Muscle layer of duodenum (tissue), 2 donors: ENCODE results near the gene GRM8.

Source experiments
- H3K27ac ChIP-seq: one replicate; pipeline ENCODE4 v1.7.0; 2013; ENCODE audit warnings: mild to moderate bottlenecking, low read length
- H3K27me3 ChIP-seq: one replicate; pipeline ENCODE4 v1.7.0; 2013; ENCODE audit warnings: low read depth, mild to moderate bottlenecking, control low read depth, low read length
- H3K36me3 ChIP-seq, 2 donors: one replicate each; pipeline ENCODE4 v1.7.0; 2013; ENCODE audit warnings: low read length in 2 of 2, control low read depth in 1 of 2, mild to moderate bottlenecking in 1 of 2; ENCODE audit not compliant: insufficient read depth in 2 of 2, control insufficient read depth in 1 of 2
- H3K4me1 ChIP-seq, 2 donors: one replicate each; pipeline ENCODE4 v1.7.0; 2013; ENCODE audit warnings: low read length in 2 of 2, mild to moderate bottlenecking in 2 of 2, control low read depth in 1 of 2, moderate library complexity in 1 of 2; ENCODE audit not compliant: insufficient read depth in 2 of 2, control insufficient read depth in 1 of 2
- H3K4me3 ChIP-seq, 2 donors: one replicate each; pipeline ENCODE4 v1.7.0; 2013; ENCODE audit warnings: low read length in 2 of 2, low read depth in 1 of 2, mild to moderate bottlenecking in 1 of 2
- H3K9me3 ChIP-seq, 2 donors: one replicate each; pipeline ENCODE4 v1.7.0; 2013; ENCODE audit warnings: low read length in 2 of 2, control low read depth in 1 of 2, mild to moderate bottlenecking in 1 of 2; ENCODE audit not compliant: control insufficient read depth in 1 of 2
- donor health status: healthy.

GRM8 gene

GRCh38 chr7:126805351-126805750, 447.4 kb downstream of the GRM8 start:
- Histone ChIP-seq H3K36me3 (no peaks in the 10 kb centered on the region), H3K4me3 (no peak overlapping the region), H3K9me3 (no peaks in the 10 kb centered on the region), H3K4me1 (no peaks in the 10 kb centered on the region), H3K27ac (no peak overlapping the region), H3K27me3 (no peaks in the 10 kb centered on the region)

- H3K27me3 ChIP-seq, result no peaks in the 10 kb centered on the region
- no peaks in the 10 kb centered on the region for H3K9me3 ChIP-seq
- no peak overlapping the region for H3K4me3 ChIP-seq
- H3K36me3 ChIP-seq, result no peaks in the 10 kb centered on the region
- H3K27ac ChIP-seq, result no peak overlapping the region
- H3K4me1 ChIP-seq, result no peaks in the 10 kb centered on the region
These were observed 448.1 kb downstream of the GRM8 start for GRCh38 chr7:126804604-126805003.

GRCh38 chr7:126803990-126804389, 448.8 kb downstream of the GRM8 start:
- no peaks in the 10 kb centered on the region for H3K4me1 ChIP-seq
- H3K27ac ChIP-seq, result no peak overlapping the region
- H3K27me3 ChIP-seq, result no peaks in the 10 kb centered on the region
- no peak overlapping the region for H3K4me3 ChIP-seq
- H3K9me3 ChIP-seq, result no peaks in the 10 kb centered on the region
- H3K36me3 ChIP-seq, result no peaks in the 10 kb centered on the region

GRCh38 chr7:126803060-126803665, 449.6 kb downstream of the GRM8 start:
- no peaks in the 10 kb centered on the region for H3K9me3 ChIP-seq
- H3K27ac ChIP-seq, result no peak overlapping the region
- H3K4me3 ChIP-seq, result no peak overlapping the region
- no peaks in the 10 kb centered on the region for H3K4me1 ChIP-seq
- H3K36me3 ChIP-seq, result no peaks in the 10 kb centered on the region
- no peaks in the 10 kb centered on the region for H3K27me3 ChIP-seq

- H3K27me3 ChIP-seq, result no peaks in the 10 kb centered on the region
- no peaks in the 10 kb centered on the region for H3K36me3 ChIP-seq
- no peak overlapping the region for H3K4me3 ChIP-seq
These were observed 451.0 kb downstream of the GRM8 start for GRCh38 chr7:126801733-126802132.

GRCh38 chr7:126799541-126799940, 453.2 kb downstream of the GRM8 start:
- H3K4me1 ChIP-seq, result no peaks in the 10 kb centered on the region
- no peaks in the 10 kb centered on the region for H3K9me3 ChIP-seq
- no peaks in the 10 kb centered on the region for H3K27me3 ChIP-seq
- H3K4me3 ChIP-seq, result no peak overlapping the region
- H3K27ac ChIP-seq, result no peak overlapping the region
- H3K36me3 ChIP-seq, result no peaks in the 10 kb centered on the region

More at GRCh38 chr7:126801733-126802132, 451.0 kb downstream of the GRM8 start:
- Histone ChIP-seq H3K4me1 (no peaks in the 10 kb centered on the region), H3K9me3 (no peaks in the 10 kb centered on the region), H3K27ac (no peak overlapping the region)

GRCh38 chr7:126792521-126792920, 460.2 kb downstream of the GRM8 start:
- Histone ChIP-seq H3K4me3 (no peak overlapping the region), H3K27me3 (no peaks in the 10 kb centered on the region), H3K9me3 (no peaks in the 10 kb centered on the region), H3K4me1 (no peaks in the 10 kb centered on the region), H3K36me3 (no peaks in the 10 kb centered on the region), H3K27ac (no peak overlapping the region)

GRCh38 chr7:126791306-126791705, 461.4 kb downstream of the GRM8 start:
- no peaks in the 10 kb centered on the region for H3K4me1 ChIP-seq
- no peak overlapping the region for H3K4me3 ChIP-seq
- no peaks in the 10 kb centered on the region for H3K27me3 ChIP-seq
- H3K36me3 ChIP-seq, result no peaks in the 10 kb centered on the region
- no peak overlapping the region for H3K27ac ChIP-seq
- H3K9me3 ChIP-seq, result no peaks in the 10 kb centered on the region

GRCh38 chr7:126790763-126791162, 462.0 kb downstream of the GRM8 start:
- Histone ChIP-seq H3K4me1 (no peaks in the 10 kb centered on the region), H3K36me3 (no peaks in the 10 kb centered on the region), H3K27ac (no peak overlapping the region), H3K9me3 (no peaks in the 10 kb centered on the region), H3K27me3 (no peaks in the 10 kb centered on the region), H3K4me3 (no peak overlapping the region)

- Histone ChIP-seq H3K36me3 (no peaks in the 10 kb centered on the region), H3K4me1 (no peaks in the 10 kb centered on the region), H3K9me3 (no peaks in the 10 kb centered on the region), H3K27me3 (no peaks in the 10 kb centered on the region), H3K27ac (no peak overlapping the region), H3K4me3 (no peak overlapping the region)
These were observed 469.1 kb downstream of the GRM8 start for GRCh38 chr7:126783613-126784012.

- no peaks in the 10 kb centered on the region for H3K36me3 ChIP-seq
- H3K9me3 ChIP-seq, result no peaks in the 10 kb centered on the region
- no peak overlapping the region for H3K4me3 ChIP-seq
- H3K27me3 ChIP-seq, result no peaks in the 10 kb centered on the region
- H3K4me1 ChIP-seq, result no peaks in the 10 kb centered on the region
- H3K27ac ChIP-seq, result no peak overlapping the region
These were observed 471.7 kb downstream of the GRM8 start for GRCh38 chr7:126780993-126781392.

GRCh38 chr7:126778101-126778500, 474.6 kb downstream of the GRM8 start:
- no peak overlapping the region for H3K27ac ChIP-seq
- no peaks in the 10 kb centered on the region for H3K36me3 ChIP-seq
- H3K27me3 ChIP-seq, result no peaks in the 10 kb centered on the region
- H3K4me1 ChIP-seq, result no peaks in the 10 kb centered on the region
- no peak overlapping the region for H3K4me3 ChIP-seq
- H3K9me3 ChIP-seq, result no peaks in the 10 kb centered on the region
